NCI-H2171 treated with DMSO at 0.1 percent for 48 hours (cell line): ENCODE data around the gene CFD.

ENCODE experiments used
- DNase-seq: peaks from one replicate; lab custom pipeline; 2025; lab: John Stamatoyannopoulos, UW

CFD gene

DNA sequence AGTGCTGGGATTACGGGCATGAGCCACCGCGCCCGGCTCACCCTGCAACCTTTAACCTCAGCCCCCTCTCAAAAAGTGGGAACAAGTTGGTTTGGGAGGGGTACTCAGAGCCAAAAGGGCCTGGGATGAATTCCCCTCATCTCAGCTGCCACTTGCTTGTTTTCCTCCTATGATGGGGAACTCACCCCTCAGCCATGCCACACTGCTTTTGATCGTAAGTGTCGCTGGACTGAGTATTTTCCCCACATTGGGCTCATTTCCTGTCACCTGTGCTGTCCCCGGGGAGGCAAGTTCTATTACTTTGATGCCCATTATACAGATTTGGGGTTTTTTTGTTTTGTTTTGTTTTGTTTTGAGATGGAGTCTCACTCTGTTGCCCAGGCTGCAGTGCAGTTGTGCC, 47.0 kb downstream of the CFD start:
- no peak for DNase-seq

DNA sequence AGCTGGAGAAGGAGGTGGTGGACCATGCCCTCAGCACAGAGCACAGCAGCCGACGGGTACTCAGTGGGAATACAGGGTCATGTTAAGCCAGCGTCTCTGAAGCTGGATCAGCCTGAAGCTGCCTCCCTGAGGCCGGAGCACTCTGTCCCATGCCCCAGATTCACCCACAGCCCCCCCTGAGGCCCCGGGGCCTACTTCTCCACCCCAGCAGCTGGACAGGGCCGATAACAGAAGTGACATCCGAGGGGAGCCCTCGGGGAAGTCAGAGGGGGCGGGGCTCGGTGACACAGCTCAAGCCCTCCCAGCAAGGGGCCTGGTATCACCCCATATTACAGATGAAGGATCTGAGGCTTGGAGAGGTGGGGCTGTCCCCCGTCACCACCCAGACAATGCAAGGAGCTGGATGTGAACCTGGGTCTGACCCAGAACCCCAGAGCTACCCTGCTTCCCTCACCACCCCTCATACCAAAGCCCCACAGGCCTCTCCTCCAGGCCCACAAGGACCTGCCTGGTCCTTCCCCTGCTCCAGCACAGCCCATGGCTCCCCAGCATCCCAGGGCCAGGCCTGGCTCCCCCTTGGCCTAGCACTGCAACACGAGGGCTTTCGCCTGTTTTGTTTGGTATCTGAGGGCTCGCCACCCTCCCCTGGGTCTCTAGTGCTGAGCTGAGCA, 47.9 kb downstream of the CFD start:
- DNase-seq, result no peak

DNA sequence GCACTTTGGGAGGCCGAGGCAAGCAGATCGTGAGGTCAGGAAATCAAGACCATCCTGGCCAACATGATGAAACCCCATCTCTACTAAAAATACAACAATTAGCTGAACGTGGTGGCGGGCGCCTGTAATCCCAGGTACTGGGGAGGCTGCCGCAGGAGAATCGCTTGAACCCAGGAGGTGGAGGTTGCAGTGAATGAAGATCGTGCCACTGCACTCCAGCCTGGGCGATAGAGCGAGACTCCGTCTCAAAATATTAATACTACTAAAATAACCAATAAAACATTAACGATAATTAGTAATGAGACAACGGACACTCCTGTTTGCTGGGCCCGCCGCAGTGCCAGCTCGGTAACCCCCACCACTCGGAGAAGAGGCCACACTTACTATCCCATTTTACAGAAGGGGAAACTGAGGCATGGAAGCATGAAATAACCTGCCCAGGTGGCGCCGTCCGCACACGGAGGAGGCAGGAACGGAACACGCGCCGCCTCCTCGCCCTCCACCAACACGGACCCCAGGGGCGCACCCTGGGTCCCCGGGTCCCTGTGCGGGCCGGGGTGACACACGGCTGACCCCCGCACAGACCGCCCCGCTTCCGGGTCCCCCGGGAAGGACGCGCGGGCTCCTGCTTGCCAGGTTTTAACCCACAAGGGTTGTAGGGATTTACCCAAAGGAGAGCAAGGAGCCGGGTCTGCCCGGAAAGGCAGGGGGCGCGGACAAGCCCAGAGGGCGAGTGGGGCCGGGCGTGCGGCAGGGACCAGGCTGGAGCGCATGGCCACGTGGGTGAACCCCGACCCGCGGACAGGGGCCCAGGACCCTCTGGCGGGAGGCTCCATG, 52.0 kb downstream of the CFD start:
- no peak for DNase-seq

DNA sequence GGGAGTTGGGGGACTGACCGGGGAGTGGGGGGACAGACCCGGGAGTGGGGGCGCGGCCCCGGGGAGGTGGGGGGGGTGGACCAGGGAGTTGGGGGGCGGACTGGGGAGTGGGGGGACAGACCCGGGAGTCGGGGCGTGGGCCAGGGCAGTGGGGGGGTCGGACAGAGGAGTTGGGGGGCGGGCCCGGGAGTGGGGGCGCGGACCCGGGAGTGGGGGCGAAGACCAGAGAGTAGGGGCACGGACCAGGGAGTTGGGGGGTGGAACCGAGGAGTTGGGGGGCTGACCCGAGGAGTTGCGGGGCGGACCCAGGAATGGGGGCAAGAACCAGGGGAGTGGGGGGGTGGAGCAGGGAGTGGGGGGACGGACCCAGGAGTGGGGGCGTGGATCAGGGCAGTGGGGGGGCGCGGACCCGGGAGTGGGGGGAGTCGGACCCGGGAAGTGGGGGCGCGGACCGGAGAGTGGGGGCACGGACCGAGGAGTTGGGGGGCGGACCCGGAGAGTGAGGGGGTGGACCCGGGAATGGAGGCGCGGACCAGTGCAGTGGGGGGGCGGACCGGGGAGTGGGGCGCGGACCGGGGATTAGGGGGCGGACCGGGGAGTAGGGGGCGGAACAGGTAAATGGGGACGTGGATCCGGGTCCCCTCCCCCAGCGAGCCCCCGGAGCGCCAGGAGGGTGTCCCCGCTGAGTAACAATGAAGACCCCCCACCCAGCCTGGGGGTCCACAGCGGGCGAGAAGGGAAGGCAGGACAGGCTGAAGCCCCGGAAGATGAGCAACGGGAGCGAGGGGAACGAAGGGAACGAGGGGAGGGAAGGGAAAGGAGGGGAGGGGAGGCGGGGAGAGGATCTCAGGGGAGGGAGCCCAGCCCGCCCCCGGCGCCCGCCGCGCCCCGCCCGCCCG, 53.0 kb downstream of the CFD start:
- DNase-seq, result no peak
